ENCODE results near the gene ADGRD2.

ADGRD2 gene

GRCh38 chr9:124458441-124458840, 8.2 kb downstream of the ADGRD2 start:
- DNase-seq: no peak

GRCh38 chr9:124462739-124463138, 12.5 kb downstream of the ADGRD2 start:
- no peak for DNase-seq

- no peak for DNase-seq
Observed at GRCh38 chr9:124465736-124466135, 15.5 kb downstream of the ADGRD2 start.

- DNase-seq: no peak
Observed at GRCh38 chr9:124467410-124468060, 17.3 kb downstream of the ADGRD2 start.

GRCh38 chr9:124468061-124468740, 17.9 kb downstream of the ADGRD2 start:
- DNase-seq: no peak

- DNase-seq: no peak
Observed at GRCh38 chr9:124469011-124469832, 19.0 kb downstream of the ADGRD2 start.

- no peak for DNase-seq
Observed at GRCh38 chr9:124470306-124470705, 20.1 kb downstream of the ADGRD2 start.

- no peak for DNase-seq
Observed at GRCh38 chr9:124470726-124471125, 20.5 kb downstream of the ADGRD2 start.

- DNase-seq: no peak
Observed at GRCh38 chr9:124471761-124472160, 21.5 kb downstream of the ADGRD2 start.

GRCh38 chr9:124472770-124473169, 22.5 kb downstream of the ADGRD2 start:
- no peak for DNase-seq

- no peak for DNase-seq
Observed at GRCh38 chr9:124473310-124473709, 23.1 kb downstream of the ADGRD2 start.

GRCh38 chr9:124474151-124474550, 23.9 kb downstream of the ADGRD2 start:
- no peak for DNase-seq

- no peak for DNase-seq
Observed at GRCh38 chr9:124475158-124475867, 25.1 kb downstream of the ADGRD2 start.

GRCh38 chr9:124475868-124476690, 25.8 kb downstream of the ADGRD2 start:
- no peak for DNase-seq

- no peak for DNase-seq
Observed at GRCh38 chr9:124477211-124477647, 27.0 kb downstream of the ADGRD2 start.

- DNase-seq: no peak
Observed at GRCh38 chr9:124477648-124478285, 27.5 kb downstream of the ADGRD2 start.

- no peak for DNase-seq
Observed at GRCh38 chr9:124478354-124478753, 28.1 kb downstream of the ADGRD2 start.

GRCh38 chr9:124479371-124479770, 29.1 kb downstream of the ADGRD2 start:
- no peak for DNase-seq

GRCh38 chr9:124479947-124480620, 29.8 kb downstream of the ADGRD2 start:
- no peak for DNase-seq

GRCh38 chr9:124480621-124480981, 30.4 kb downstream of the ADGRD2 start:
- no peak for DNase-seq

GRCh38 chr9:124481115-124481514, 30.9 kb downstream of the ADGRD2 start:
- DNase-seq: no peak
